ENCODE data around the gene PHLDA2.

PHLDA2 gene

DNA sequence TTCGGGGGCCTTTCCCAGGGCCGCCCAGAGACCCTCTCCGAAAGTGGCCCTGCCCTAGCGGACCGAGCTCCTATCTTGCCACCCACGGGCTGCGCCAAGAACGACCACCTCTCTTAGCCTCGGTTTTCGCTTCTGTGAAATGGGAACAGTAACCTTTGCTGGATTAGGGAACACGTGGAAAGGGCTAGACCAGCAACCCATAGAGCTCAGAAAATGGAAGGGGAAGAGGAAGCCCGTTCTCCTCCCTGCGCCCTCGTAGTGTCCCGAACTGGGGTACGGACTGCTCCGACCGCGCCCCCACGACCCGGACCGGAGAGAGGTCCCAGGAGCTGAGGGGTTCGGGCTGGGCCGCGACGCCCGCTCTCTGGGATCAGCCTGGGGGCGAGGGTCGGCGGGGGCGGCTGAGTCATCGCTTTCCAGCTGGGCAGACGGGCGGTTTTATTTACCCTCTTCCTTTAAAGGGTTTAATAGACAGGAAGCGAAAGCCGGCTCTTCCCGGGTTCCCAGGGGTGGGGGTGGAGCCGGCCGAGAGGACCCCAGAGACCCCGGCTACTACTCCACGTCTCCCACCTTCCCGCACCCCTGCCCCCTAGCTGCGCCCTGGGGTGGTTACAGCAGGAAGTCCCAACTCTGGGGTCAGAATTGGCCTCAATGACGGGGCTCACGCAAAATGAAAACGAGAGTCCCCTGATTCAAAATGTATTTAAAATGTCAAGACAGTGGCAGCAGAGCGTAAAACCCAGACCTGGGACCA, 907 bp upstream of the PHLDA2 start:
- DNase-seq (ENCODE audit: low read depth in 2 of 2) = no peak

DNA sequence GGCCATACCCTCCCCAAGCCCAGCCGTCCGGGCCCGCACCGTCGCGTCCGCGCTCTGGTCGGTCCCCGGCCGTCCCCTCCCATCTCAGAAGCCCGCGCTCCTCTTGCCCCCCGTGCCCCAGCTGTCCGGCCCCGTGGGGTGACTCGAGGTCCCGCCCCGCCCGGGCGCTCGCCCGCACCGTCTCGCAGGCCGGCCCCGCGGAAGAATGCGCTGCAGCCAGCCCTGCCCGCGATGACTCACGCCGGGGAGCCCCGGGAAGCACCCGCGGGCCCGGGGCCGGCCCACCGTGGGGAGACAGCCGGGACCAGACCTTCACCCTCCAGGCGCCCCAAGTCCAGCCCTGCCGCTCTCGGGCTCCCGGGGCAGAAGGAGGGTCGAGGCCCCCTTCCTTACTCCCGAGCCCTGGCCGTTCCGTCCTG, 320 bp upstream of the PHLDA2 start:
- no peak for DNase-seq (ENCODE audit: low read depth in 2 of 2)

DNA sequence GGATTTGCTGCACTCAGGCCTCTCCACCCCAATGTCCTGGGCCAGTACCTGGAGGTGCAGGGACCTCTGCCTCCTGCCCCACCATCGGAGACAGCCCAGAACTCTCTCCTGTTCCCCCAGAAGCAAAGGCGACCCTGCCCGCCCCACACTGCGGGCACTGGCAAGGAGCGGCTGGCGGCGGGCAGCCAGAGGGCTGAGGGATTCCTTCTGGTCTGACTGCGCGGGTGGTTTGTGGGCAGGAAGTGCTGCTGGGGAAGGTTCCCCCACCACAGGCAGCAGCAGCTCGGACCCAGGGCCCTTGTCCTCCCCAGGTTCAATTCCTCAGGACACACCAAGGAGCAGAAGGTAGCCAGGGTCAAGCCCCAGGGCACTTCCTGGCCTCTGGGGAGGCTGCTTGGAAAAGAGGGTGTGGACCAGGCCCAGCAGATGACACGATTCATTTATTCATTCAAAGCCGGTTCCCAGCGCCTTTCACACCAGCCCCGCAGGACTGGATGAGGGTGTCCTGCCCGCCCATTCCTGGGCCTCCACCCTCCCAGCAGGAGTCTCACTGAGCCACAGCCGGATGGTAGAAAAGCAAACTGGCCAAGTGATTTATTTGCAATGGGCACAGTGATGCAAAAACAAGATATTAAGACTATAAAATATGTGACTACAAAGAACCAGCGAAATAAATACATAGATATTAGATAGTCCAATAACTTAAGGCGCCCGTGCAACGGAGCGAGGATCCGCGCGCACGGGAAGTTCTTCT, 1.2 kb downstream of the PHLDA2 start:
- no peak for DNase-seq (ENCODE audit: low read depth in 2 of 2)

- DNase-seq (ENCODE audit: low read depth in 2 of 2) = no peak
Measured at GRCh38 chr11:2927121-2927800, 2.0 kb downstream of the PHLDA2 start.

DNA sequence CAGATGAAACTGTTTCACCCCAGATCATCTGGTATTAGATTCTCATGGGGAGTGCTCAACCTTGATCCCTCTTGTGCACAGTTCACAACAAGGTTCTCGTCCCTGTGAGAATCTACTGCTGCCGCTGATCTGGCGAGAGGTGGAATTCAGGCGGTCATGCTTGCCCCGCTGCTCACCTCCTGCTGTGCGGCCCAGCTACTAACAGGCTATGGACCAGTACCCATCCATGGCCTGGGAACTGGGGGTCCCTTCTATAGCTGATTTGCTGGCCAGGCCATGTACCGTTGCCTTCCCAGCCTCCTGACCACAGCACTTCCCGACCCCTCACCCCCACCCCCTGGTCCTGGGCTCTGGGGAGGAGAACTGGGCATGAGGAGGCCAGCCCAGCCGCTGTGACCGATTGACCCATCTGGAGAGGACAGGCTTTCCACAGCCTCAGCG, 2.6 kb downstream of the PHLDA2 start:
- no peak for DNase-seq (ENCODE audit: low read depth in 2 of 2)

- DNase-seq (ENCODE audit: low read depth in 2 of 2) = no peak
Measured at GRCh38 chr11:2924821-2925675, 4.2 kb downstream of the PHLDA2 start.

GRCh38 chr11:2924381-2924780, 4.8 kb downstream of the PHLDA2 start:
- no peak for DNase-seq (ENCODE audit: low read depth in 2 of 2)

DNA sequence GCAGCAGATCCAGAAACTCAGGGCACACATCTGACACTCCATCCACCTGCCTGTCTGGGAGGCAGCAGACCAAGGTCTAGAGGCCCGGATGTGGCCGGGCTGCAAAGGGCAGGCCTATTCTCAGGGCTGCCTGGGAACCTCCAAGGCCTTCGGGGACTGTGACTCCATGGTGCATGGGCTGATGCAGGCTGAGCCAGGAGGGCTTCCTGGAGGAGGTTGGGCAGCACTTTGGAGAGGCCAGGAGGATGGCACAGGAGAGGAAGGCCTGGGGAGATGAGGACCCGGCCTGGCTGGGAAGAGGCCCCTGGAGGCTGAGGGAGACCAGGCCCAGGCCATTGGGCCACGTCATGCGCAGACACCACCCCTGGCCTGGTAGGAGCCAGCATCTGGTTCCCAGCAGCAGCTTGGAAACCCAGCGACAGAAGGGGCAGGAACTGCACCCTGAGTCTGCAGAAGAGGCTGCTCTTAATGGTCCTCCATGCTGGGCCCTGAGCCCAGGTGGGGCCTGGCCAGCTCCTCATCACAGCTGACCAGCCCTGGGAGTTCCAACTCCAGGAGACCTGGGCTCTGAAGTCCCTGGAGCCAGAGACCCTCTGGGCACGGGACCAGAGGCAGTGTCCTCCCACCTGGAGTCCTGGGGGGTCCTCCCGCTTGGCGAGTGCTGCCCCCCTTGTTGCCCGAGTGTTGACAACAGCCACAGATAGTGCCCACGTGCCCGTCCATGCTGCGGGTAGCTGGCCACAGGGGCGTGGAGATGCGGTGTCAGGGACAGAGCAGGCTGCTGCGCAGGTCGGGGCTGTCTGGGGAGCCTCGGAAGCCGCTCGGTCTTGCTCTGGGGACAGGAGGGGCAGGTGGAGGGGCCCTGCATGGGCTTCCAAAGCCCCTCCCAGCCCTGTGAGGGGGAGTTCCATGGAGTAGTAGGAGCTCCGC, 5.5 kb downstream of the PHLDA2 start:
- DNase-seq (ENCODE audit: low read depth in 2 of 2) = no peak

- DNase-seq (ENCODE audit: low read depth in 2 of 2) = no peak
Measured at GRCh38 chr11:2922655-2923054, 6.6 kb downstream of the PHLDA2 start.

DNA sequence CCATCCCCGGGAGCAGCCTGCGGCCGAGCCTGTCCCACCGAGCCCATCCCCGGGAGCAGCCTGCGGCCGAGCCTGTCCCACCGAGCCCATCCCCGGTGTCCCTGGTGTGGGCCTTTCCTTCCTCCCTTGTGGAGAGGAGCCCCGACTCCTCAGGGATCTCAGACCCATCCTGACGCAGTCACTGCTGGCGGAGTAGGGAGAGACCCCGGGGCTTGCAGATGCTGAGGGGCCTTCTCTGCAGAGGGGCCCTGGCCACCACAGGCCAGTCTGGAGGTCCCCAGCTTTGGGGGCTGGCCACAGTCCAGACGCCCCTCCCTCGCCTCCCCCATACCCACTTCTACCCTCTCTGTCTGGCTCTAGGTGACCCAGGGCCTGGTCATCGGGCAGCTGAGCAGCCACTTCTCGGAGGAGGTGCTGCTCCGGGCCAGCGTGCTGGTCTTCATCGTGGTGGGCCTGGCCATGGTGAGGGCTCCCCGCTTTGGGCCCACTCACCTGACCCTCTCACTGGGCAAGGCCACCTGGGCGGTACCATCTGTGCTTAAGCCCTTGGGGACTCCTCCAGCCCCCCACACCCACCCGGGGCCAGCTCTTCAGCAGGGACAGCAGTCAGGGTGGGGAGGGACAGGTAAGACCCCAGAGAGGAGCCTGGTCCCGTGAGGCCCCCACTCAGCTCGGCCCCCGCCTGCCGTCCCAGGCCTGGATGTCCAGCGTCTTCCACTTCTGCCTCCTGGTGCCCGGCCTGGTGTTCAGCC, 7.3 kb downstream of the PHLDA2 start:
- no peak for DNase-seq (ENCODE audit: low read depth in 2 of 2)

GRCh38 chr11:2921261-2921660, 8.0 kb downstream of the PHLDA2 start:
- DNase-seq (ENCODE audit: low read depth in 2 of 2) = no peak

DNA sequence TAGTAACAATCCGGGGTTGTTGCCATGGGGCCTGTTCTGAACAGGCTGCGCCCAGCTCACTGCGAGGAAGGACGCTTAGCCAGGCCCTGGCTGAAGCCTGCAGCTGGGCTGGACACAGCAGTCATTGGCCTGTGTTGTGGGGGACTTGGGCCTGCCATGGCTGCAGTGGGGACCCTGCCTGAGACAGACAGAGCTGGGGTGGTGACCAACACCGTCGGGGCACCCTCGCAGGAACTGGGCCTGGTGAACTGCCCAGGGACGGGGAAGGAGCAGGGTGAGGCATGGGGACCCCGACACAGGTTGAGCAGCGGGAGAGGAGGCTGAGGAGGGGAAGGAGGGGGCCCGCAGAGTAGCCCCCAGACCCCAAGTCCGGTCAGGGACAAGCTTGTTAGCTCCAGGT, 8.9 kb downstream of the PHLDA2 start:
- DNase-seq (ENCODE audit: low read depth in 2 of 2) = no peak

DNA sequence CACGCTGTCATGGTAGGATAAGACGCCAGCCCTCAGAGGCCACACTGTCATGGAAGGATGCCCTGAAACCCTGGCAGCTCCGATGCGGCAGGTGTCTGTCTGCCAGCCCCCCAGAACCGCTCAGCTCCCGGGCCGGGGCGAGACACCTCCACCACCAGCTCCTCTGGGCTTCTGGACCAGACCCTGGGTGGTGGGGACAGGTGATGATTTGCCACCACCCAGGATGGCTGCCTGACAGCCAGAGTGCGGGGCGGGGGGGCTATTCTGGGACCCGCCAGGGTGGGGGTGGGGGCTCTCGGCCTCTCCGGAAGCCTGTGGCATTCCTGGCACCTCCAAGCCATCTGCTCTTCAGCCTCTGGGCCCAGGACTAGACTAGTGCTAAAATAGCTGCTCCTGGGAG, 9.4 kb downstream of the PHLDA2 start:
- no peak for DNase-seq (ENCODE audit: low read depth in 2 of 2)

- no peak for DNase-seq (ENCODE audit: low read depth in 2 of 2)
Measured at GRCh38 chr11:2919188-2919587, 10.0 kb downstream of the PHLDA2 start.

DNA sequence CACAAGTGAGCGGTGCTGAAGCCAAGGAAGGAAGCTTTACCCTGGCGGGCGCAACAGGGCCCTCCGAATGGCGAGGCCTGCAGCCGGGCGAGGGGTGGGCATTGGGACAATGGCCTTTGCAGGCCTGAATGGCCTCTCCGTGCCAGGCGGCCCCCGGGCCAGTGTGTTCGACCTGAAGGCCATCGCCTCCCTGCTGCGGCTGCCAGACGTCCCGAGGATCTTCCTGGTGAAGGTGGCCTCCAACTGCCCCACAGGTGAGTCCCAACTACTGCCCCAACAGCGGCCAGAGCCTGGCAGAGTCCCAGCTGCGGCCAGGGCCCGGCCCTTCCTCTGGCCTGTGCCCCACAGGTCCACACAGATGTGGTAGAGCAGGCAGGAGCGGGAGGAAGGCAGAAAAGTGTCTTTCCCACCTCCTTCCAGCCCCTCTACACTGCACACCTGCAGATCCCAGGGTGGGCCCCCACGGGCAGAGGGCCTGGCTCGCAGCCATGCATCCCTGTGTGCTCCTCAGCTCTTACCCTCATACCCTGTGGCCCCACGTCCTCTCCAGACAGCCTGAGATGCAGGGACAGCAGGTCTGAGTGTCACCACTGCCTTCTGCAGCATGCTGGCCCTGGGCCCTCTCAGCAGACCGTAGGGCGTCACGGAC, 11.3 kb downstream of the PHLDA2 start:
- no peak for DNase-seq (ENCODE audit: low read depth in 2 of 2)

DNA sequence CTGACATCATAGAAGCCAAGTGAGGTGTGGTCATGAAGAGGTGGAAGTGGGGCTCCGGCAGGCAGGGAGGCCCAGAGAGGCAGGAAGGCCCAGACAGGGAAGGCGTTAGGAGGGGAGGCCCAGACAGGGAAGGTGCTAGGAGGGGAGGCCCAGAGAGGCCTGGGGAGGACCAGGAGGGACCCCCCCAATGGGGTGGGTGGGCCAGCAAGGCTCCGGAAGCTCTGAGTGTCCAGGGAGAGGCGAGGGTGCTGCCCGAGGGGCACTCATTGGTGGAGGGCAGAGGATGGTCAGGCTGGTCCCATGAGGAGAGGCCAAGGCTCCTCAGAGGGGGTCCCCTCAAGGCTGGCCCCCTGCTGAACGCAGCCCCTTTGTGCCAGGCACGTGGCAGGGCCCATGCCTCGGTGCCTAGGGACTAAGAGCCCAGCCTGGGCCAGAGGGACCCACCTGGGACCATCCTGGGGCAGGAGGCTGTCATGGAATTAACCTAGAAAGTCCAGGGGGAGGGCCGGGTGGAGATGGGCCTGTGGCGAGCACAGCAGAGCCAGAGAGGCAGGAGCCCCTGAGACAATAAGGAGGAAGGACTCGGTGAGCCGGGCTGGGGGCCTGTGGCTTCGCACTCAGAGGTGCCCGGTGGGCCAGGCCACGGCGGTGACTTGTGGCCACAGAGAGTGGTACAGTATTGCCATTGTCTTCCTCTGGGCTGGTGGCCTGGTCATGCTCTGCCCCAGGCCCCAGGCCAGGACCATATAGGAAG, 12.2 kb downstream of the PHLDA2 start:
- no peak for DNase-seq (ENCODE audit: low read depth in 2 of 2)

GRCh38 chr11:2916114-2916891, 12.9 kb downstream of the PHLDA2 start:
- DNase-seq (ENCODE audit: low read depth in 2 of 2) = no peak

DNA sequence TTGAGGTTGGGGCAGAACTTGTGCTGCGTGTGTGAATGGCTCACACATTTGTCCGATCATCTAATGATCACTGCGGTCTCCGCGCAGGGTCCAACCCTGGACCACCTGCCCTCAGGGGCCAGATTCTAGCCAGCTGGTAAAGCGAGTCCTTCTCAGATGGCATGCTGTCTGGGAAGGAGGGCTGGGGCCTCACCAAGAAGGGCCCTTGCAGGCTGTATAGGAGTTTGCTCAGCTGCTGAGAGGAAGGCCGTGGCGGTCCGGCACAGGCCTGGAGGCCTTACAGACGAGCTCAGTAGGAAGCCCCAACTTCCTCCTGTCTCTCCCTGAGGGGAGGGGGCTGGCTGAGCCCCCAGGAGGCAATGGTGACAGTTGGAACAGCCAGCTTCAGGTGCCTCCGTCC, 13.7 kb downstream of the PHLDA2 start:
- no peak for DNase-seq (ENCODE audit: low read depth in 2 of 2)
